COLO668 (cell line): ENCODE results near the gene ASPG.

Source experiments
- DNase-seq: peaks from one replicate; lab custom pipeline; 2025; ENCODE audit not compliant: unreplicated experiment; lab: John Stamatoyannopoulos, UW

The ASPG gene

GRCh38 chr14:104115691-104116287 is 30.3 kb downstream of the ASPG start:
- DNase-seq, result no peak

GRCh38 chr14:104116288-104116755 is 30.8 kb downstream of the ASPG start:
- no peak for DNase-seq

- DNase-seq, result peak; percentile 30
Observed at GRCh38 chr14:104116756-104117340, 31.3 kb downstream of the ASPG start.

- DNase-seq, result no peak
Observed at GRCh38 chr14:104117341-104118005, 32.0 kb downstream of the ASPG start.

GRCh38 chr14:104118006-104118844 is 32.7 kb downstream of the ASPG start:
- no peak for DNase-seq

GRCh38 chr14:104119119-104119487 is 33.6 kb downstream of the ASPG start:
- no peak for DNase-seq

- DNase-seq, result no peak
Observed at GRCh38 chr14:104119488-104120251, 34.2 kb downstream of the ASPG start.

GRCh38 chr14:104120281-104120741 is 34.8 kb downstream of the ASPG start:
- no peak for DNase-seq

- DNase-seq, result no peak
Observed at GRCh38 chr14:104121142-104121541, 35.6 kb downstream of the ASPG start.

- DNase-seq, result no peak
Observed at GRCh38 chr14:104123879-104124278, 38.4 kb downstream of the ASPG start.

- no peak for DNase-seq
Observed at GRCh38 chr14:104125011-104125410, 39.5 kb downstream of the ASPG start.

- DNase-seq, result no peak
Observed at GRCh38 chr14:104126753-104127152, 41.3 kb downstream of the ASPG start.

GRCh38 chr14:104128981-104129380 is 43.5 kb downstream of the ASPG start:
- DNase-seq, result no peak

GRCh38 chr14:104129556-104129955 is 44.1 kb downstream of the ASPG start:
- no peak for DNase-seq

- peak; percentile 44 for DNase-seq
Observed at GRCh38 chr14:104130974-104131651, 45.6 kb downstream of the ASPG start.

- no peak for DNase-seq
Observed at GRCh38 chr14:104131968-104132732, 46.6 kb downstream of the ASPG start.

- no peak for DNase-seq
Observed at GRCh38 chr14:104132981-104133380, 47.5 kb downstream of the ASPG start.

GRCh38 chr14:104133496-104133895 is 48.0 kb downstream of the ASPG start:
- no peak for DNase-seq
